Lung microvascular endothelial cell (primary cell): Measurements from ENCODE around the gene SSUH2. TPM values are rescaled to one million over a fixed set of nuclear protein-coding genes. Genes with fewer than 3 reads are reported as not detected.
"Not testable (repeated sequence)": the region's sequence is repeated elsewhere in the genome, so short reads cannot be mapped to it uniquely, and the experiment has no call there.

Experiments used
- DNase-seq, 2 donors: peaks; one replicate each; pipeline versions ENCODE4 v3.0.0 to v3.0.0-alpha.2; 2010; ENCODE audit warnings: low read depth in 2 of 2
- total RNA-seq: library from RNA; depleted of rRNA; stranded (reverse); fragments of >200 nt; gene quantifications from 2 replicates; pipeline ENCODE4 v1.2.1, GENCODE V29; 2014

SSUH2 gene
- total RNA-seq, 1 donor from 2014 or later, result not detected

DNA sequence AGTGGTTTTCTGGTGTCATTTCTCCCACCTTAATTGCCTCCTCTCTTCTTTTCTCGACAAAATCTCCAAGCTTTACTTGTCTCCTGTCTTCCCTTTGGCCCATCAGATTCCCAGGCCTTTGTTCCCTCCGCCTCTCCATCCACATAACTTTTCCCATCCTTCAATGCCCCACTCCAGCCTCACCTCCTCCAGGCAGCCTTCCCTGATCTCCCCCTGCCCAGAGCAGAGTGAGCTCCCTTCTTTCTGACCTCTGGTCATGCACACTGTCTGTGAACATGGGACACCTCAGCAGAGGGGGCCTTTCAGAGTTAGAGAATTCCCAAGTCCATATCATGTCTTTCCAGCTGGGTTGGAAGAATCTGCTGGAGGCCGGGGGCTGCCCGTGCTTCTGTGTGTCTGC lies 14.6 kb upstream of the SSUH2 start:
- DNase-seq, result no peak

DNA sequence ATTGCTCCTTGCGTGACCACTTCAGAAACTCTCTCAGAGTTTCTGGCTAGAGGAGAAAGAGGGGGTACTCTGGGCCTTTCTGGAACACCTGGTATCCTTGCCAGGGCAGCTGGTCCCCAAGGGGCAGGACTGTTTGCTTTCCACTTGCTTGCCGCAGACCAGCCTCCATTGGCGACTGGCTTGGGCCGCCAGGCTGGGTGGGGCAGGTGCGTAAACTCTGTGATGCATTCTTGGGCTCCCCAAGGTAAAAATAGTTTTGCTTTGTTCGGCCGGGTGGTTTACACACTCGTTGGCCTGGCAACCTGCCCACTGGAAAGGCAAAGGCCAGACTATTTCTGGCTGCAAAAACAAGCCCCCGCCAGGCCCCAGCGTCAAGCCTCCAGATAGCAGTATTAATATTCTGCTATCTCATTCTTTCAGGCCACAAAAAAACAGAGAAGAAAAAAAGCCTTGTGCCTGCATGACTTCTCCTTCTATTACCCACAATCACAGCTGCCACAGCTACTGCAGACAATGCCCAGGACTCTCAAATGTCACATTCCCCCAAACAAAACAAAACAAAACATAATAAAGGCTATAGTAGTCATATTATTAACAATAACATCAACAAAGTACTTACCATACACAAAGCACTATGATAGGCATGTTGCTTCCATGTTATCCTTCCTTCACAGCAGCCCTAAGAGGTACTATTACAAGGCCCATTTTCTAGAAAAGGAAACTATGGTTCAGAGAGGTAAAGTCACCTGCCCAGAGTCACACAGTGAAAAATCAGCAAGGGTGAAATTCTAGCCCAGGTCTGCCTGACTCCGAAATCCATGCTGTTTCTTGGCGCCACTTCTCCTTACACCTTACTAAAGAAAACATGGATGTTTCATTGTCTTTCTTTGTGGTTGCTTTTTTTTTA lies 14.0 kb upstream of the SSUH2 start:
- DNase-seq, result peak; percentile 34 to 97

DNA sequence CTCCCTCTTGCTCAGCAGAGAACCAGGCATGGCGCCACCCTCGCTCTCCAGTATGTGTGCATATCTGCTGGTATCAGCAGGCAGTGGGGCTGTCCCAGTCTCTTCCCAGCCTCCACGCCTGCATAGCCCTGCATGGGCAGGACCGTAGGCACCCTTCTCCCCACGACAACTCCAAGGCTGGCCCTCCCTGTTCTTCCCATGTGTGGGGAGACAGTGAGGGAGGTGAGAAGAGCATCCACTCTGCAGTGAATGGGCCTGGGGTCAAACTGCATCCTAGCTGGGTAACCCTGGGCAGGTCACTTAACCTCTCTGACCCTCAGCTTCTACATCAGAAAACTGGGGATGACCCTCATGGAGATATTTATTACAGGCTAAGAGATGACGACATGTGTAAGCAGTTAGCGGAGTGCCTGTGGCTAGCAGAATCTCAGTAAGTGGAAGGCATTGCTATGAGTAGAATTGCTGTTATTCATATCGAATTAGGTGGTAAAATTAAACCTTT lies 13.3 kb upstream of the SSUH2 start:
- DNase-seq, result no peak

DNA sequence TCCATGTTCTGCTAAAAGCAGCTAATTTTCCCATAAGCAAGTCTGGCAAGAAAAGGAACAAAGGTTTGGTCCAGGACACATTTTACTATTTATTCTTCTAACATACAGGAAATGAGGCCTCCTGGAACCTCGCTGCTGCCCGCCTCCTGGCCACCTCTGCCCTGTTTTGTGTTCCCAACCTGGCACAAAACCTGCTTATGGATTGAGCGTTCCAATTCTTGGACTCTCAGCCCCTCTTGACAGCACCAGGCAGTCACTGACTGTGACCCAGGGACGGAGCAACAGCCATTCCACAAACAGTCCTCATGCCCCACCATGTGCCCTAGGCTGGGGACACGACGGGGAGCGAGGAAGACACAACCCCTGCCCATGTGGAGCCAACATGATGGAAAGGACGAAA lies 11.6 kb upstream of the SSUH2 start:
- peak in 1 of 2 donors; percentile 62 for DNase-seq

DNA sequence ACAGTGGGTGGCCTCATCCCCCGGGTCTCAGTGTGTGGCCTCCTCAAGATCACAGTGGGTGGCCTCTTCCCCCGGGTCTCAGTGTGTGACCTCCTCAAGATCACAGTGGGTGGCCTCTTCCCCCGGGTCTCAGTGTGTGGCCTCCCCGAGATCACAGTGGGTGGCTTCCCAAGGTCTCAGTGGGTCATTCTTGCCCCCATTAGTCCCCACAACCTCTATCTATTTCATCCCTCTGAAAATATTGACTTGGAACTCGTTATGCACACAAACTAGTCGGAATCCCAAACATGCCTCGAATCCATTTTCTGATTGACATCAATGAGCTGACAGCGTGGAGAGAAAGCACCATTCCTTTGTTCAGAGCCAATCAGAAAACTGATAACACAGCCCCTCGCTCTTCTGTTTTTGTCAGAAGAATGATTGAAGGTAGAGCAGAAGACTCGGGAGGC lies 10.8 kb upstream of the SSUH2 start:
- no peak for DNase-seq

DNA sequence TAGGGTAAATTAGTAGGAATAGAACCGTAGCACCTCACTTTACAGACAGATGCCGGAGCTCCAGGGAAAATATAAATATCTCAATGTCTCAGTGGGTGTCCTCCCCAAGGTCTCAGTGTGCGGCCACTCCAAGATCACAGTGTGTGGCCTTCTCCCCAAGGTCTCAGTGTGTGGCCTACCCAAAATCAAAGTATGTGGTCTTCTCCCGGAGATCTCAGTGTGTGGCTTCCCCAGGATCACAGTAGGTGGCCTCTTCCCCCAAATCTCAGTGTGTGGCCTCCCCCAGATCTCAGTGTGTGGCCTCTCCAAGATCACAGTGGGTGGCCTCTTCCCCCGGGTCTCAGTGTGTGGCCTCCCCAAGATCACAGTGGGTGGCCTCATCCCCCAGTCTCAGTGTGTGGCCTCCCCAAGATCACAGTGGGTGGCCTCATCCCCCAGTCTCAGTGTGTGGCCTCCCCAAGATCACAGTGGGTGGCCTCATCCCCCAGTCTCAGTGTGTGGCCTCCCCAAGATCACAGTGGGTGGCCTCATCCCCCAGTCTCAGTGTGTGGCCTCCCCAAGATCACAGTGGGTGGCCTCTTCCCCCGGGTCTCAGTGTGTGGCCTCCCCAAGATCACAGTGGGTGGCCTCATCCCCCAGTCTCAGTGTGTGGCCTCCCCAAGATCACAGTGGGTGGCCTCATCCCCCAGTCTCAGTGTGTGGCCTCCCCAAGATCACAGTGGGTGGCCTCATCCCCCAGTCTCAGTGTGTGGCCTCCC lies 10.2 kb upstream of the SSUH2 start:
- not testable (repeated sequence) for DNase-seq

DNA sequence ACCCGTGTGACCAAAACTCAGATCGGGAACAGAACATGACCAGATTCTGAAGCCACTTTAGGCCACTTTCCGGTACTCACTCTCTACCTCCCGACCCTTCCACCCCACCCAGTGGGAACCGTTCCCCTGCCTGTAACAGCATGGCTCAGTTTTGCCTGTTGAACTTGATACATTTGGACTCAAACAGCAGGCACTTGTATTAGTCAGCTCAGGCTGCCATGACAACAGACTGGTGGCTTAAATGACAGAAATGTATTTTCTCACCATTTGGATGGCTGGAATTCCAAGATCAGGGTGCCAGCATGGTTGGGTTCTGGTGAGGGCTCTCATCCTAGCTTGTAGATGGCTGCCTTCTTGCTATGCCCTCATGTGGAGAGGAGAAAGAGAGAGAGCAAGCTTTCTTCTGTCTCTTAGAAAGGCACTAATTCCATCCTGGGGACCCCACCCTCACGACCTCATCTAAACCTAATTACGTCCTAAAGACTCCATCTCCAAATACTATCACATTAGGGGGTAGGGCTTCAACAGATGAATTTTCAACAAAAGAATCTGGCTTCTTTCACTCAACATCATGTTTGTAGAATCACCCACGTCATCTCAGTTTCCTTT lies 9.3 kb upstream of the SSUH2 start:
- DNase-seq, result no peak

DNA sequence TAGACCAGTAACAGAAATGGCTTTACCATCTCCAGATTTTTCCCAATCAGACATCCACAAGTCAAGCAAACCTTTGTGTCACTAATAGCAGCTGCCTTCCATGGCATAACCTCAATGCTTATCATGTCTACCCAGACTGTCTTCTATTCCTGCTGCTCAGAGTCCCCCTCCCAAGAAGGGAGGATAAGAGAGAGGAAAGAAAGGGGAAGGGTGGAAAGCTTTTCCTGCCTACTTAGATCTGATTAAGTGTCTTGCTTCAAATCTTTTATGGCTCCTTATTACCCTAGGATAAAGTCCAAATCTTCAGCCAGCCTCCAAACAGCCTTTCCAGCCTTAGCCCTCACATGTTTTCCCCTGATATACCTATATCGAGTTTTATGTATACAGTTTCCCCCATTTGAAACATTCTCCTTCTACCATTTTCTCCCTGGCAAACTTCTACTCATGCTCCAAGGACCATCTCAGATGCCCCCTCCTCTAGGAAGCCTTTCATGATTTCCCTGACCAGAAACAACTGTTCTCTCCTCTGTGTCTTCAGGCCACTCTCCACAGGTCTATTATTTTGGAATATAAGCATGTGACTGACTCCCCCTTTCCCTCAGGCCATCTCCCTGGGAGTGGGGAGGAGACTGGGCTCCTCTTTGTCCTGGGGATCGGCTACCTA lies 7.9 kb upstream of the SSUH2 start:
- no peak for DNase-seq

DNA sequence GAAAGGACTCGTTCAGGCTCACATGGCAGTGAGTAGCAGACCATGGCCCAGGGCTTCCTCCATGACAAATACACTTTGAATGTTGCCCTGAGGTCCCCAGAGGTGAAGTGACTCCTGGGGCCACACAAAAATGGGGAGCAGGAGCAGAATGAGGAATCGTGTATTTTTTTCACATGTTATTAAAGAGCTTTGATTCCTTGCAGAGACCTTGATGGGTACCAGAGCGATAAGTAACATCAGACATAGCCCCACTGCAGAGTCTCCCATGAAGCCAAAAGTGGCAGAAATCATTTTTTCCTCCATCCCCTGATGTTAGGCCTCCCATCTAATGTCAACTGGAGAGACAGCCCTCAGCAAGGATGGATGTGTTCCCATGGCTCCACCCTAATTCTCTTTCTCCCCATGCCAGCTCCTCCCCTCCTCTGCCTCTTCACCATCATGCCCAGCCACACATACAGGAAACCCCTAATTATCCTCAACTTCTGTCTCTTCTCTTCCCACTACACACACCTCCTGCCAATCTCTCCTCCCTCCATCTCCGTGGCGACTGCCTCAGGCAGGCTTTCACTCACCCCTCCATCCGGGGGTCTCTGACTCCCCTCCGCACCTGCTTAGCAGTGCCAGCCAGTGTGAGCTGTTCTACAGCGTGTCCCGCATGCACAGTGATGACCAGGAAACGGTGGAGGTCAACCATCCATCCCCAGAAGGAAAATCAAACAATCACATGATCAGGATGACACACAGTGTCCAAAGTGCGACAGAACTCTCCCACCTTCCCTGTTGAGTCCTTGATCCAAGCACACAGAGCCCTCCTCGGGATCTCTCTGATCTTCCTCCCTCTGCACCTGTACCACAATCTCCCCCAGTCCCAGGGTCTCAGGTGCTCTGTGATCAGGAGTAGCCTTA lies 7.1 kb upstream of the SSUH2 start:
- DNase-seq, result peak in 1 of 2 donors; percentile 36

DNA sequence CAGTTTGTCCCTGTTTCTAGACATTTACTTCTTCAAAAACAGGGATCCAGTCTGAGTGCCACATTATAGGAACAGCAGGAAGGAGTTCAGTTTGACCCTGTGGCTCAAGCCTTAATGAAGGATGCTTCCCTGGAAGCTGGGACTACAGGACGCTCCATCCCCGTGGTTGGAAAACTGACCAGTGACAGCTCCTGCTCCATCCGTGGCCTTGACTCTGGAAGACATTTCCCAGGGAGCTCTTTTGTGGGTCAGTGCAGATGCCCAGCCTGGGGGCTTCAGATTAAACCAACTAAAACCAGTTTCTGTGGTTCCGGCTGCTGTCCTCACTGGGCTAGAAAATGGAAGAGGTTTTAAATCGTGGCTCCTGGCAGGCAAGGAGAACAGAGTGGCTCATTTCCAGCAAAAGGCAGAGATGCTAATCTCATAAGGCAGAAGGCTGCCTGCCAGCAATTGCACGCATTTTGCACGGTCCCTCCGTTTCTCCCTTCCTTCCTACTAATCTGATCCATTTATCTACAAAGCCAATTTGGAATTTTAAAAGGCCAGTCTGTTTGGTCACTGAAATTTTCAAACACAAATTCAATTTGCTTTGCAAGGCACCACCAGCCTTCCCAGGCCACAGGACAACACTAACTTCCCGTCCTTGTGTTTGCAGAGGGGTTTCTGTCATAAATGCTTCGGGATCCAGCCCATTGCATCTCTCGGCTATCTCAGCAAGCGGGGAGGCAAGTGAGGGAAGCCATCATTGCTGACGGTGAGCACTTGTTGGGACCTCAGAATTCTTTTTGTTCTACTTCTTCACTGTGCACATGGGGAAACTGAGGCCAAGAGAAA lies 6.2 kb upstream of the SSUH2 start:
- no peak for DNase-seq

DNA sequence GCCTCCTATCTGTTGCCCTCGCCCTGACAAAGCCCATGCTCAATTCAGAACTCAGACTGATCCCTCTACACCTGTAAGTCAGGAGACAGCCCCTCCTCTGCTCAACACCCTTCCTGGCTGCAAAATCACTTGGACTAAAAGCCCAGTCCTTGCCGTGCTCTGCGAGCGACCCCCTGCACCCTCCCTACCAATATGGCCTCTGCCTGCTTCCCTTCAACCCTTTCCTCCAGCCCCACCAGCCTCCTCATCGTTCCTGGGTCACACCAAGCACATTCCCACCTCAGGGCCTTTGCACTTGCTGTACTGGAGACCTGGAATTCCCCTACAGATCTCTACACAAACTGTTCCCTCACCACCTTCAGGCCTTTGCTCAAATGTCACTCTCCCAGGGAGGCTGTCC lies 5.2 kb upstream of the SSUH2 start:
- no peak for DNase-seq

DNA sequence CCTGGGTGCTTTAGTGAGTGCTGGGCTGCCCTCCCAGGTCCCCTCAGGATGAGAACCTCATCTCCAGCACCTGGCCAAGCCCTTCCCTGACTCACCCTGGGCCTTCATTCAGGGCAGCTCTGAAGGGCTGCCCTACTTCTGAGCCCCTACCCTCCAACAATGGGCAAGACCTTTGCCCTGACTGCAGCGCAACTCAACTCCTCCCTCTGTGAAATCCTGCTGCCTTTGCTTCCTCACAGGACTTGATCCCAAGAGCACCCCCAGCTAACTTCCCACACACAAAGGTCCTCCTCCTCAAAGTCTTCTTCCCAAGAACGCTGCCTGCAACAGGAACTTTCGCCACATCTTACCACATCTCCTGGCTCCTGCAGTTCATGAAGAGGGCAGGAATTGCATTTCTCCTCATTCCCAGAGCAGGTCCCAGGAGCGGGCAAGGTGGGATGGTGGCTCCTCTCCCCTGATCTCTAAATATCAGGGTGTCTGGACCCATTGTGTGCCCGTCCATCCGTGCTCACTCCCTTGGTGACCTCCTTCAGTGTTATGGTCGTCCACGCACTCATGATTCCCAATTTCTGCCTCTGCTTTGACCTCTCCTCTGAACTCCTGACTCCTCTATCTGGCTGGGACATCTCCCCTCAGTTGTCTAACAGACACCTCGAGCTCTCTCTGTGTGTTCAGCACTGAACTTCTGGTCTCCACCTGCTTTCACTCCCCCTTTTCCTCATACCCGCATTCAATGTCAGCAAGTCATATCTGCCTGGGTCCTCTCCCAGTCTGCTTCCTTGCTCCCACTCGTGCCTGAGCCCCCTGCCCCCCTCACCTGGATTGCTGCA lies 4.5 kb upstream of the SSUH2 start:
- no peak for DNase-seq

DNA sequence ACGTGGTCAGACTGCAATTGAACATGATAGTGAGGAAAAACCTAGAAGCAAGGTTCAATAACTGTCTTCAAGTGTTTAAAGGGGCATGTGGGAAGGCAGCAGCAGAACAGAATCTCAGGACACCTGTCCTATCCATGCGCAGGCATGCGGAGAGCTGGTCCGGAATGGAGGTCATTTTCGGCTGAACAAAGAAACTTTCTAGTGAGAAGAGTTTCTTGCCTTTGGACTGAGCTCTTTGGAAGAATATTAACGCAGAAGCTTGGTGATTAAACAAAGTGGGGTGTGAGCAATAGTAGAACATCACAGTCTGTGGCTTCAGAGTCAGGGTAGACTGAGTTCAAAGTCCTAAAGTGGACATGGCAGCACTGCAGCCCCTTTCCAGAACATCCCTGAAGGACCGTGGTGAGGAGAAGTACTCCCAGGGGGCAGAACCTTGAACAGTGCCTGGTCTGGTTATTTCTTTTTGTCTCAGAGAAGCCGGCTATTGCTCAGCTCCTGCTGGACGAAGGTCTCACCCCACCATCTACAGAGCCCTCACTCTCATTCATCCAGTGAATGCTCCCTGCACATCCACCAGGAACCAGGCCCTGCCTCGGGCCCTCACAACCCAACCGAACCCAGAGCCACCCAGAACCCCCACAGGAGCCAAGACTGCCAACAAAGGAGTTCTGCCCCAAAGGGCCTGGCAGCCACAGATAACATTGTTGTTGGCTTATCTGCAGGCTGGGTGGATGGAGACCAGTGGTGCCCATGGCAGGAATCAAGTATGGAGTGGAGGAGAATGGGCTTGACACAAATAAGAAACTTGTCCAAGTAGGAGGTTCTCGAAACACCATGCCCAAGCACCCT lies 2.8 kb upstream of the SSUH2 start:
- no peak for DNase-seq

DNA sequence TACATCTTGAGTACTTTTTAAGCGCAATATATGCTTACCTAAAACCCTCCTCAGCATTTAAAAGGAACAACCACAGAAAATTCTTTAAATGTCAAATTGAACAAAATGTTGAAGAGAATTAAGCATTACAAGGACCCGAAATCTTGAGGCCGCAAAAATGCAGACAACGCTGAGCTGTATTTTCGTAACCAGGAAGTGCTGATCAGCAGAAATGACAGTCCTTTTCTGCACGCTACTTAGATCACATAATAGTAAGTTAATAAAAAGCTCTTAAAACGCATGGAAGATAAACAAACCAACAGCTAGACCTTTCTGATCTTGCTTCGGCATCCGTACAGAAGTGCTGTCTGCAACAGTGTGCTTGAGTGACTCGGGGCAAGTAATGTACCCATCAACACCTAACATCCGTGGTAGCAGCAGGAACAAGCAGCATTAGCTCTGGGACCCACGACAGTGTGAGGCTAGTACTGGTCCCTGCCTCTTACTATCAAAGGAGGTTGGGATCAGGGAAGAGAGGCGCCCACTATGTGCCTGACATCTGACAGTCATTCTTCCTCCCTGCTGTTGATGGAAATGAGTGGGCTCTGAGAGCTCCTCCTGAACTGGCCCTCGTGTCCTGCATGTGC lies 1.8 kb upstream of the SSUH2 start:
- DNase-seq, result no peak

DNA sequence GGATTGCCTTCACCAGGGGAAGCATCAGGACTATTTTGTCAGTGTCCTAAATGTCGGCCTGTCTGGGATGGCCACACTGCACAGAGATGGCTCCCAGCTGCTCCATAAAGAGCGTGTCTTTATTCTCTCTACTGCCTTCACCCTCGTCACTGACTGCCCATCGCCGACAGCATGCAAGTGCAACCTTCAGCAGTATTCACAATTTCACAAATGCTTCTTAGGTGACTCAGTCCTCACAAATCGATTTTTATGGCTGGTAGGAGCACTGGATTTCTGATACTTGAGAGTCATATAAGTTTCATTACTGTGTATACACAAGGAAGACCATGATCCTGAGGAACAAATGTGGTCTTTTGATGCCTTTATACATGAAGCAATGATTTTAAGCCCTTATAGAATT lies 1.1 kb upstream of the SSUH2 start:
- DNase-seq, result no peak

DNA sequence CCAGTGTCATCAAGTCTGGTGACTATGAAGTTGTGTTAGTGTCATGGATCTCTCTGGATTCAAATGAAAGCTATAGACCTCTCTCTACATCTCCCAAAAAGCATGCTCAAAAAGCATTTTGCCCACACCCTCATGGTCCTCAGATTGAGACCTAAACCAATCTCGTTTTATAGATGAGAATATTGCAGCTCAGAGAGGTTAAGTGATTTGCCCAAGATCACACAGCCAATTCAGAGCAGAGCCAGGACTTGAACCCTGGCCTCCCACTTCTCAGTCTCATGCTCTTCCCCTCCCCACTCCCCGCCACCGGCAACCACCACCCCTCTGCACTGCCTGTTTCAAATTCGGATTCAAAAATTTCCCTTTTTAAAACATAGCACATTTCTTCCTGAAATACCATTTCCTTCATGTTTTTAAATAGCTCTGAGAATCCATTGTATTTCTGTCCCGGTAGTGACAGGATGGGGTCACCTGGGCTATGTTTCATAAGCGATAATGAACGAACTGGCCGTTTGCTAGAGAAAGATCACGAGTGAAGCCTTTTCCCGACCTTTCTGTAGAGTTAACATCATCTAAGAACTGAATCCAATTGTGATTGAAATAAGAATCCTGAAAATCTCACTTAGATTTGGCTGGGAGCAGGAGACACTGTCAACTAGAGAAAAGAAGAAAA lies 769 bp downstream of the SSUH2 start:
- peak in 1 of 2 donors; percentile 82 for DNase-seq

DNA sequence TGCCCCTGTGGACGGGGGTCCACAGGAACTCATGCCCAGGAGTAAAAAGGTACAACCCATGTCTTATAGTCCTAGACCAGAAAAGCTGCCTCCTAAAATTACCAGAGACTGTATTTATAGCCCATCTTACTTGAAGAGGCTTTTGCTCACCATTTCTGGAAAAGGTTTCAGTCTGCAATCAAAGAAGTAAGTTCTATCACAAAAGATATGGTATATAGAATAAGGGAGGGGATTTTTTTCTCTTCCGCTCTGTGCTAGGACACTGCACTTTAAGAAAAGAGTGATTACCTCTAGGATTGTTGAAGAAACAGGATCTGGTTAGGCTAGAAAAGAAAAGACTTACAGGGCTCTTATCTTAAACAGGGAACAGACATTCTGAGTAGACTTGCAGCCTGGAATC lies 2.6 kb downstream of the SSUH2 start:
- DNase-seq, result no peak
